H1 (cell line): ENCODE results near the gene POLR1G. TPM values are rescaled to one million over a fixed set of nuclear protein-coding genes. Genes with fewer than 3 reads are reported as not detected.

Experiments
- CTCF ChIA-PET: fragments of 300-600 bp; sonication (Branson Sonifier 250); formaldehyde crosslinking; loops from one replicate; lab custom pipeline; 2021; ENCODE audit not compliant: partially characterized antibody; lab: Charles Lee
- POLR2A ChIA-PET: fragments of 300-600 bp; sonication (Branson Sonifier 250); formaldehyde crosslinking; loops from one replicate; lab custom pipeline; 2021; ENCODE audit warnings: inconsistent platforms; ENCODE audit not compliant: partially characterized antibody; lab: Charles Lee
- DNase-seq, 2 experiments: peaks; one replicate each; pipeline versions ENCODE4 v3.0.0 to v3.0.0-alpha.2; 2010 to 2022; ENCODE audit warnings: low spot score in 2 of 2, low read depth in 1 of 2, mixed read lengths in 1 of 2
- FAIRE-seq: peaks from 2 replicates; lab custom pipeline; 2011; peaks lifted over from hg19 to GRCh38; lab: Jason Lieb, UNC
- H2AFZ ChIP-seq: 2 replicates; pipeline ENCODE4 v1.8.1; 2012; ENCODE audit warnings: low read length, inconsistent platforms
- H2AK5ac ChIP-seq: 2 replicates; pipeline ENCODE4 v1.6.1; 2013; ENCODE audit warnings: low read depth, low read length
- H2BK120ac ChIP-seq: replicated peaks from 2 replicates; pipeline ENCODE3; 2013; ENCODE audit warnings: low read depth, low read length, inconsistent platforms
- H2BK12ac ChIP-seq: 2 replicates; pipeline ENCODE4 v1.6.1; 2013; ENCODE audit warnings: low read depth, low read length
- H2BK15ac ChIP-seq: 2 replicates; pipeline ENCODE4 v1.6.1; 2013; ENCODE audit warnings: low read length
- H2BK20ac ChIP-seq: 2 replicates; pipeline ENCODE4 v1.6.1; 2013; ENCODE audit warnings: low read length
- H2BK5ac ChIP-seq: 2 replicates; pipeline ENCODE4 v1.6.1; 2013; ENCODE audit warnings: low read depth, low read length
- H3K14ac ChIP-seq: 2 replicates; pipeline ENCODE4 v1.6.1; 2013; ENCODE audit warnings: inconsistent platforms; ENCODE audit not compliant: insufficient read length
- H3K18ac ChIP-seq: 2 replicates; pipeline ENCODE4 v1.6.1; 2013; ENCODE audit warnings: low read length; ENCODE audit errors: extremely low read depth
- H3K23ac ChIP-seq: 2 replicates; pipeline ENCODE4 v1.6.1; 2013; ENCODE audit warnings: inconsistent platforms; ENCODE audit not compliant: insufficient read length
- H3K23me2 ChIP-seq: 2 replicates; pipeline ENCODE4 v1.6.1; 2013; ENCODE audit warnings: low read depth, low read length
- H3K27ac ChIP-seq: 2 replicates; pipeline ENCODE4 v1.6.1; 2011; ENCODE audit warnings: low read depth, low read length, inconsistent platforms
- H3K27me3 ChIP-seq, 4 experiments: replicated peaks in 1 of 4; 1 replicate in 1 of 4; 2 replicates in 3 of 4; pipeline versions ENCODE4 v1.6.1 to v1.8.1; 2011 to 2013; ENCODE audit warnings: low read length in 3 of 4, mild to moderate bottlenecking in 3 of 4, inconsistent platforms in 2 of 4, mixed read lengths in 2 of 4, moderate library complexity in 1 of 4; ENCODE audit not compliant: control insufficient read depth in 3 of 4, insufficient read depth in 3 of 4; ENCODE audit errors: extremely low read depth in 1 of 4
- H3K36me3 ChIP-seq, 4 experiments: 2 replicates each; pipeline versions ENCODE4 v1.6.1 to v1.8.1; 2011 to 2013; ENCODE audit warnings: mild to moderate bottlenecking in 4 of 4, low read length in 3 of 4, moderate library complexity in 2 of 4, control low read depth in 1 of 4, inconsistent platforms in 1 of 4; ENCODE audit not compliant: insufficient read depth in 4 of 4, control insufficient read depth in 2 of 4
- H3K4ac ChIP-seq: replicated peaks from 2 replicates; pipeline ENCODE3; 2013; ENCODE audit warnings: low read length, low read depth, mixed read lengths, inconsistent platforms; ENCODE audit not compliant: insufficient read length
- H3K4me1 ChIP-seq, 4 experiments: replicated peaks in 1 of 4; 1 replicate in 1 of 4; 2 replicates in 3 of 4; pipeline versions ENCODE4 v1.6.1 to v1.8.1; 2011 to 2013; ENCODE audit warnings: low read length in 3 of 4, inconsistent platforms in 2 of 4, mixed read lengths in 1 of 4; ENCODE audit not compliant: insufficient read depth in 4 of 4, control insufficient read depth in 3 of 4
- H3K4me2 ChIP-seq, 2 experiments: 2 replicates each; pipeline versions ENCODE4 v1.6.1 to v1.8.1; 2011 to 2013; ENCODE audit warnings: low read depth in 2 of 2, low read length in 2 of 2, control low read depth in 1 of 2, inconsistent platforms in 1 of 2, mild to moderate bottlenecking in 1 of 2; ENCODE audit not compliant: insufficient read depth in 1 of 2
- H3K4me3 ChIP-seq, 4 experiments: fragments of 200-600, 300-600 bp in 1 of 4; sonication (generic), shearing (Covaris generic), sonication (Bioruptor Twin) in 1 of 4; 2 replicates each; pipeline versions ENCODE4 v1.5.1 to v1.8.1; 2011 to 2016; ENCODE audit warnings: low read length in 4 of 4, low read depth in 3 of 4, control low read depth in 2 of 4, inconsistent platforms in 2 of 4, mild to moderate bottlenecking in 2 of 4, mixed read lengths in 1 of 4, moderate library complexity in 1 of 4; ENCODE audit not compliant: insufficient read depth in 2 of 4; ENCODE audit errors: extremely low read depth in 1 of 4
- H3K56ac ChIP-seq: replicated peaks from 2 replicates; pipeline ENCODE3; 2013; ENCODE audit warnings: low read depth, mild to moderate bottlenecking, mixed read lengths, low read length, inconsistent platforms; ENCODE audit not compliant: insufficient read length
- H3K79me1 ChIP-seq: 2 replicates; pipeline ENCODE4 v1.6.1; 2013; ENCODE audit warnings: low read depth, low read length, control low read depth
- H3K79me2 ChIP-seq, 2 experiments: 2 replicates each; pipeline versions ENCODE4 v1.6.1 to v1.8.1; 2012 to 2013; ENCODE audit warnings: low read length in 2 of 2, mild to moderate bottlenecking in 2 of 2, inconsistent platforms in 1 of 2; ENCODE audit not compliant: insufficient read depth in 2 of 2, control insufficient read depth in 1 of 2
- H3K9ac ChIP-seq, 4 experiments: replicated peaks in 1 of 4; 1 replicate in 1 of 4; 2 replicates in 3 of 4; pipeline versions ENCODE4 v1.6.1 to v1.8.1; 2011 to 2013; ENCODE audit warnings: low read depth in 3 of 4, low read length in 3 of 4, control low read depth in 2 of 4, mild to moderate bottlenecking in 2 of 4, moderate library complexity in 2 of 4, inconsistent platforms in 1 of 4; ENCODE audit errors: extremely low read depth in 1 of 4
- H3K9me3 ChIP-seq, 2 experiments: 2 replicates each; pipeline versions ENCODE4 v1.6.1 to v1.8.1; 2012 to 2013; ENCODE audit warnings: mild to moderate bottlenecking in 2 of 2, moderate library complexity in 2 of 2, control low read depth in 1 of 2, inconsistent platforms in 1 of 2, low read depth in 1 of 2, low read length in 1 of 2, mixed read lengths in 1 of 2; ENCODE audit not compliant: insufficient read depth in 2 of 2
- H4K20me1 ChIP-seq, 2 experiments: replicated peaks in 1 of 2; 2 replicates each; pipeline versions ENCODE3 to v1.8.1; 2011 to 2013; ENCODE audit warnings: inconsistent platforms in 2 of 2, low read length in 2 of 2, mild to moderate bottlenecking in 1 of 2; ENCODE audit not compliant: insufficient read depth in 2 of 2, control insufficient read depth in 1 of 2
- H4K5ac ChIP-seq: 2 replicates; pipeline ENCODE4 v1.6.1; 2013; ENCODE audit warnings: low read length, low read depth, mixed read lengths, inconsistent platforms; ENCODE audit not compliant: insufficient read length
- H4K8ac ChIP-seq: 2 replicates; pipeline ENCODE4 v1.8.0; 2013; ENCODE audit warnings: mild to moderate bottlenecking, moderate library complexity, low read length, inconsistent platforms; ENCODE audit not compliant: insufficient read depth; ENCODE audit errors: extremely low read depth
- H4K91ac ChIP-seq: replicated peaks from 2 replicates; pipeline ENCODE3; 2013; ENCODE audit warnings: low read length, mixed read lengths, inconsistent platforms; ENCODE audit not compliant: insufficient read length
- ASH2L ChIP-seq: fragments of 200-600, 300-600 bp; sonication (generic); IDR thresholded peaks from one replicate; pipeline ENCODE4 v1.7.1; 2017; ENCODE audit warnings: low read length
- CHD1 ChIP-seq: IDR thresholded peaks from 2 replicates; pipeline ENCODE4 v1.6.1; 2012; ENCODE audit warnings: low read depth, low read length, improper control_type of control experiment
- CHD2 ChIP-seq: IDR thresholded peaks from 2 replicates; pipeline ENCODE4 v1.6.1; 2012; ENCODE audit warnings: low read length, improper control_type of control experiment
- CTCF ChIP-seq, 3 experiments: IDR thresholded peaks; 1 replicate in 2 of 3; 2 replicates in 1 of 3; pipeline versions ENCODE4 v1.5.1 to v1.6.1; 2011; ENCODE audit warnings: low read length in 3 of 3, mild to moderate bottlenecking in 3 of 3, inconsistent platforms in 2 of 3, low read depth in 1 of 3, moderate library complexity in 1 of 3; ENCODE audit not compliant: insufficient read depth in 1 of 3; ENCODE audit errors: control extremely low read depth in 1 of 3
- HDAC2 ChIP-seq, 2 experiments: fragments of 300-600 bp in 1 of 2; sonication (generic) in 1 of 2; IDR thresholded peaks; 2 replicates each; pipeline ENCODE4 v1.6.1; 2011 to 2012; ENCODE audit warnings: low read depth in 2 of 2, low read length in 2 of 2, mild to moderate bottlenecking in 2 of 2, moderate library complexity in 2 of 2, borderline replicate concordance in 1 of 2, inconsistent platforms in 1 of 2
- HDAC6 ChIP-seq: IDR thresholded peaks from one replicate; pipeline ENCODE4 v1.7.1; 2012; ENCODE audit warnings: low read depth, mild to moderate bottlenecking, inconsistent platforms, low read length, moderate library complexity
- SIX5 ChIP-seq: IDR thresholded peaks from 2 replicates; pipeline ENCODE4 v1.6.1; 2011; ENCODE audit warnings: mild to moderate bottlenecking, low read depth, low read length
- SP4 ChIP-seq: IDR thresholded peaks from 2 replicates; pipeline ENCODE4 v1.6.1; 2012; ENCODE audit warnings: low read length, inconsistent platforms
- TAF7 ChIP-seq: optimal IDR thresholded peaks from 2 replicates; pipeline ENCODE3; 2011; ENCODE audit warnings: low read depth, mild to moderate bottlenecking, inconsistent platforms, low read length, moderate library complexity, borderline replicate concordance
- TBP ChIP-seq: IDR thresholded peaks from 2 replicates; pipeline ENCODE4 v1.6.1; 2011; ENCODE audit warnings: low read depth, low read length, improper control_type of control experiment
- YY1 ChIP-seq: IDR thresholded peaks from 2 replicates; pipeline ENCODE4 v1.6.1; 2011; ENCODE audit warnings: low read depth, mild to moderate bottlenecking, low read length
- WGBS, 2 experiments: shearing (Covaris generic) in 1 of 2; methylation state at CpG; one replicate each; pipeline versions ENCODE4 v1.1.6 to v1.1.7; 2013 to 2015; ENCODE audit warnings: low lambda C conversion rate in 2 of 2, mixed read lengths in 2 of 2, inconsistent platforms in 1 of 2, low coverage in 1 of 2, missing lambda C conversion rate in 1 of 2; ENCODE audit not compliant: insufficient replicate concordance in 2 of 2, insufficient coverage in 1 of 2, insufficient read length in 1 of 2; ENCODE audit errors: extremely low coverage in 1 of 2, missing lambda C conversion rate in 1 of 2; 5-methylcytosine and 5-hydroxymethylcytosine counted together
- polyA plus RNA-seq, 7 experiments: library from polyadenylated mRNA; depleted of rRNA in 3 of 7; stranded (reverse) in 5 of 7; unstranded in 2 of 7; fragments of >200 nt in 5 of 7; fragments of 200-250 nt in 2 of 7; gene quantifications; 1 replicate in 5 of 7; 2 replicates in 1 of 7; 4 replicates in 1 of 7; pipeline versions ENCODE4 v1.2.1 to v1.2.3, GENCODE V29; 2011 to 2013; ENCODE audit warnings: missing spikeins in 2 of 7, mixed read lengths in 2 of 7
- total RNA-seq: library from RNA; stranded (reverse); fragmentation: NEBNext Ultra II Directional; extraction: Animal tissue kit (Norgen Biotek cat#: 25700); gene quantifications from 2 replicates; pipeline ENCODE4 v1.2.1, GENCODE V29; 2021

The POLR1G gene
- total and polyA plus RNA-seq, 2 of the 8 experiments (the other 6 are each of a cell fraction or from before 2014, with no cell fraction given) = 16.8 to 34.8 TPM

GRCh38 chr19:45363861-45364459 lies 42.5 kb upstream of the POLR1G start:
- Histone ChIP-seq H3K79me1 (peaks cover 6% of the 10 kb centered on the region), H3K27me3 (no peaks in the 10 kb centered on the region), H2BK20ac (no peak overlapping the region), H2BK5ac (no peak overlapping the region; the same call in 1 of the 2 replicates), H3K4me3 (no peak overlapping the region), H2BK12ac (no peak overlapping the region), H3K36me3 (peaks cover 17 to 72% (median 37%) of the 10 kb centered on the region in 4 experiments), H3K4ac (no peak overlapping the region), H3K9ac (no peak overlapping the region), H2BK120ac (no peak overlapping the region), H2BK15ac (no peak overlapping the region), H3K14ac (no peak overlapping the region), H3K9me3 (no peaks in the 10 kb centered on the region), H2AK5ac (no peak overlapping the region), H3K18ac (no peak overlapping the region), H3K23me2 (no peaks in the 10 kb centered on the region), H3K79me2 (peaks cover 0 to 5% of the 10 kb centered on the region in 2 experiments; a peak in 1 of 4 replicates), H2AFZ (no peak overlapping the region), H3K23ac (no peak overlapping the region), H3K27ac (no peak overlapping the region), H4K91ac (no peak overlapping the region), H3K4me1 (peaks cover 0 to 3% (median 0%) of the 10 kb centered on the region in 4 experiments; a peak in 1 of 7 replicates), H4K8ac (no peak overlapping the region), H3K4me2 (no peak overlapping the region), H4K5ac (no peak overlapping the region), H3K56ac (no peak overlapping the region), H4K20me1 (peaks cover 2 to 22% of the 10 kb centered on the region in 2 experiments)
- DNase-seq = no peak
- no peak for FAIRE-seq
- POLR2A ChIA-PET = interaction anchor here (1.1 to 2.4 kb wide), 5 partner anchors 10 to 17 kb away, joined by 3 to 14 read pairs (median 4); no protein-coding TSS in a partner anchor
- CTCF ChIA-PET = interaction anchor here (0.6 kb wide), 1 partner anchor 1987 kb away, joined by 3 read pairs; no protein-coding TSS in a partner anchor
- WGBS, 2 experiments = 98% methylated on average over 17 of the region's 44 CpGs; no CpG with 5 or more reads in 1 of the 2 experiments
- TF ChIP-seq SP4 (no peak), CHD2 (no peak), SIX5 (no peak), ASH2L (no peak), HDAC2 (IDR thresholded peaks at IDR 0.05; ENCODE audit: borderline replicate concordance in 1 of 2, low read depth in 2 of 2, low read length in 2 of 2) (no peak), YY1 (no peak), TBP (no peak), CTCF (IDR thresholded peaks at IDR 0.05; ENCODE audit: control extremely low read depth in 1 of 3, insufficient read depth in 1 of 3, low read depth in 1 of 3, low read length in 3 of 3) (no peak), HDAC6 (no peak), CHD1 (no peak), TAF7 (no peak)
